Measurements from ENCODE around the gene NANOGP8.

- TF ChIP-seq CTCF (conservative IDR thresholded peaks at IDR 0.05) (no peak), ZFX (IDR thresholded peaks at IDR 0.05) (no peak)
These were observed 35.1 kb upstream of the NANOGP8 start for GRCh38 chr15:35120173-35120572.
